HG03280 (cell line): ENCODE measurements around the gene H2AZ2.

Experiments
- ATAC-seq: cut with Tn5 transposase; IDR thresholded peaks from one replicate; pipeline ENCODE4 v1.9.1; 2021; ENCODE audit warnings: mild to moderate bottlenecking, moderate library complexity; ENCODE audit not compliant: unreplicated experiment

Gene H2AZ2

DNA sequence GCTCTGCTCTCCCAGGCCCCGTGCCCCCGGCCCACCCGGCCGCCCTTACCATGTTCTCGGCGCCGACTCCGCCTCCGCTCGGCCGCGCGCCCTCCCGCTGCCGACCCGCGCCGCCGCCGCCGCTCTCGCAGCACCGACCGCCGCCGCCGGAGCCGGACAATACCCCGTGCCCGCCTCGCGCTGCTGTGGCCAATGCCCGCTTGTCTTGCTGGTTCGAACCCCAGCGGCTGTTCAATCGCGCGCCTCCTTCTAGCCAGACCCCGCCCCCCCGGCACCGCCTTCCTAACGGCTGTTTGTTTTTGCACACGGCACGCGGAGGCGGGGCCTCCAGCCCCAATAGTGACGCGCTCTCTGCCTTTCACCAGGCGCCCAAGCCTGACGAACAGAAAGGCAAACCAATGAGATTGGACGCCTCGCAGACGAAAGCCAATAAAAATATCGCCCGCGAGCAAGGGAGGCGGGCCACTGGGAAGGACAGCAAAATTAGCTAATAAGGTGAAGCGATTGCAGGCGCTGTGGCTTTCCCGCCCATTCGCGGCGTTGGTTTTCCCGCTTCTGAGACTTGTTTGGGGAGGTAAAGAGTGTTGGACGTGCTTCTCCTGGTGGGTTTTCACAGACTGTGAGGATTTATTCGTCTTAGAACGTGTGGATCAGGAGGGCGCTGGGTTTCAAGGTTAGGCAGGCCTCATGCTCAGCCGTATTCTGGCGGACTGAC, at the start of gene H2AZ2:
Gene H2AZ2, minus strand, starts transcription at position 168 of the 715 bp plus-strand sequence. Its CDS starts 116 bp downstream, at position 52.
- ATAC-seq: peak; percentile 85

DNA sequence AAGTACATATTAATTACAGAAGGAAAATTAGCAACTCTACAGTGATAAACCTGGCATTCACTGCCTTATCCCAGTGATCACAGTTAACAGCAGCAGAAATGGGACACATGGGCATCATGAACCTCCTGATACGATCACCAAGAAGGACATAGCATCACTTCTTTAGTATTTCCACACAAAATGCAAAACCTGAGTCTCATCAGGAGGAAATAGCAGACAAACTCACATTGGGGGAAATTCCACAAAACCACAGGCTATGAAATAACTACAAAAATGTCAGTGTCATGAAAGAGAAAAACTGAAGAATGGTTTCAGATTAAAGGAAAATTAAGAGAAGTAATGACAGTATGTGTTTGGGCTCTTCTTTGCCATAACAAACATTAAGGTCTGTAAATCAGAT, 49.4 kb upstream of the H2AZ2 start:
- no peak for ATAC-seq

DNA sequence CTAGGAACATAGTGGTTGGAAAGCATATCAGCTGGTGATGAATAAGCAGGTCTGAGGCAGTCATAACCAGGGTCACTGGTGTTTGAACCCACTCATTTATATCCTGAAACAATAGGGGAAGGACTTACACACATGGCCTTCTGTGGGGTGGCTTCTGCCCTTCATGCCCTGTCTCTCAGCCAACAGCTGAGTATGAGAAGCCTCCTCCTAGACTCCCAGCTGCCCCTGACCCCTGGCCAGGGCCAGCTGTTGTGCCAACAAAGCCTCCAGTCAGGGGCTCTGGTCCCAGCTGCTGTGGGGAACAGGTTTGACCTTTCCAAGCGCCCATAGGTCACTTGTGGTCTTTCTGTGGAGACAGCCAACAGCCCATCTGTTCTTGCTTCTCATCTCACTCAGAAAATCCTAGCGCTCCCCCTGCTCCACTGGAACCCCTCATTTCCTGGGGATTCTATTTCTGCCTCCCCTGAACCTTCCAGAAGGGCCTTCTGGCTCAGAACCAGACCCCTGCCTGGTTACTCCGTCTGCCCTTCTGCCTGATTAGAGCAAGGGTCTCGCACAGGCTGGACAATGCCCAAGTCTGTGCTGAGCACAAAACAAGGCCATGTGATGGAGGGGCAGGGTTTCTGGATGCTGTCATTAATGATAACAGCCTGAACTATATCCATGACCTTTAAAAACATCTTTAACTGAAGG, 47.1 kb upstream of the H2AZ2 start:
- no peak for ATAC-seq

DNA sequence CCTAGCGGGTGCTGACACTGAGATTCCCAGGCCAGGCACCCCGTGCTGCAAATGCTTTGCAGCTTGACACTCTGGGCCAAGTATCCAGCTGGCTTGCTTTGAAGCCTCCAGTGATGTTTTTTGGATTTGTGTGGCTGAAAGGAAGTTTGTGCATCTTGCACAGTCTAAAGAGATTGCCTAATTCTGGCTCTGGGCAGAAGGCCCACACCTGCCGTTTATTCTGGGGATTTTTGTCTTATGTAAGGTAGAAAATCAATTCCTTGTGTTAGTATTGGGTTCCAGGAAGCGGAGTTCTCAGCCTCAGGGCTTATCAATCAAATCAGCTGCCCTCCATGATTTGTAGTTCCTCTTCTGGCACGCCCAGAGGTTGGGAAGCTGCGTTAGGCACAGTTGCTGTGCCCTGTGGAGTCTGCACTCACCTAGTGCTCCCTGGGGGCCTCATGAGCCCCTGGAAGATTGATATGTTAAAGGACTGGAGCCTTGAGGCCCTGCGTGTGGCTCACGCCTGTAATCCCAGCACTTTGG, 45.9 kb upstream of the H2AZ2 start:
- no peak for ATAC-seq

DNA sequence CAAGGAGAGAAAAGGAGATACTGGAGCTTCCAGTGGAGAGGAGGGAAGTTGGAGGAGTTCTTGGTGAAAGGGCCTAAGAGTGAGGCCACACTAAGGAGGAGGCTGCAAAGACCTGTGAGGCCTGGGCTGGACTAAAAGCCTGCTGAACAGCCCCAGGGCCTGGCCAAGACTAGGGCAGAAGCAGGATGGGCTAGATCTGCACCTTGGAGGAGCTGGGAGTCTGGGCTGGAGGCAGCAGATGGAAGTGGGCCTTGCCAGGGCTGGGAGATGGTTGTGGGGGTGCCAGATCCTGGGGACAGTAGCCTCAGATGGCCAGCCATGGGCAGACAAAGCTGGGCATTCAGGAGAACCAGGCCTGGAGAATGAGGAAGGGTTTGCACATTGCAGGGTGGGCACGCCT, 43.9 kb upstream of the H2AZ2 start:
- ATAC-seq: no peak

DNA sequence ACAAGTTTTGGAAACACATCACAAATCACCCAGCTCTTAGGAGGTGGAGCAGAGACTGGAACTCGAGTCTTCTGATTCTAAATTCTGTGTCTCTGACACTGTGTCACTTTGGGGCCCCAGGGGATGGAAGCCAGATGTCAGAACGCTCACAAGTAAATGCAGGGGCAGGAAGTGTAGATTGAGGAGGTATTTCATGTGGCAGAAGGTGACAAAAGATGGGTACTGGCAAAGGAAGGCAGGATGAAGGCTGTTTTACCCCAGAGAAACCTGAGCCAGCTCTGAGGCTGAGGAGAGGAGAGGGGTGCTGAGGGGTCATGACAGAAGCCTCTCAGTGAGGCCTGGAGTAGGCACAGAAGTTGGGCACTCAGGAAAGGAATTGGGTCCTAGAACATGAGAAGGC, 43.5 kb upstream of the H2AZ2 start:
- ATAC-seq: no peak

DNA sequence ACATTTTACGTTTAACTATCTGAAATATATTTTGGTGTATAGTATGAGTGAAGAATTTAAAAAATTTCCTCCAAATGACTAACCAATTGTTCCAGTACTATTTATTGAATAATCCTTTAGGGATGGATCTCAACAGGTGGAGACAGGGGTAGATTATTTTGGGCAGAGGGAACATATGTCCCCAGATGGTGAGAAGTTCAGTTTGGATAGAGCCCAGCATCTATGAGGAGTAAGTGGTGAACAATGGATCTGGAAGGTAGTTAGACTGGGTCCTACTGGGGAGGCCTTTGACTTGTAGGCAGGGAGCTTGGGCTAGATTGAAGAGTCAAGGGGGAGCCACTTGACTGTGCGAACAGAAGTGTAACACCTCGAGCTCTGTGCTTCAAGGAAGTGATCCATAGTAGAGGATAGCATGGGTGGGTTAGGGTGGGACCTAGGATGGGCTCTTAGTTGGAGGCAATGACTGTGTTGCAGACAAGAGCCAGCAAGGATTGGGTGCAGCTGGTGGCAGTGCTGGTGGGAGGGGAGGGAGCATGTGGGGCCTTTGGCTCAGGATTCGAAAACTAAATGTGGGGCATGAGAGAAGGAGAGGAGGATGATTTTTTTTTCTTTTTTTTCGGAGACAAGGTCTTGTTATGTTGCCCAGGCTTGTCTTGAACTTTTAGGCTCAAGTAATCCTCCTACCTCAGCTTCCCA, 41.3 kb upstream of the H2AZ2 start:
- ATAC-seq: no peak

DNA sequence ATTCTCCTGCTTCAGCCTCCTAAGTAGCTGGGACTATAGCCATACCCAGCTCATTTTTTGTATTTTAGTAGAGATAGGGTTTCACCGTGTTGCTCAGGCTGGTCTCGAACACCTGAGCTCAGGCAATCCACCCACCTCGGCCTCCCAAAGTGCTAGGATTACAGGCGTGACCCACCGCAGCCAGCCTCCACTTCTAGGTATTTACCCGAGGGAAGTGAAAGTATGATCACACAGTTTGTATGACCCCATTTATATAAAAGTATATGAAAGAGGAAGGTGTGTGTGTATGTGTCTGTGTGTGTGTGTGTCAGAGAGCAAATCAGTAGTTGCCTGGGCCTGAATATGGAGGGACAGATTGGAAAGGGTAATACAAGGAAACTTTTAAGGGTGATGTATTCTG, 39.4 kb upstream of the H2AZ2 start:
- no peak for ATAC-seq

DNA sequence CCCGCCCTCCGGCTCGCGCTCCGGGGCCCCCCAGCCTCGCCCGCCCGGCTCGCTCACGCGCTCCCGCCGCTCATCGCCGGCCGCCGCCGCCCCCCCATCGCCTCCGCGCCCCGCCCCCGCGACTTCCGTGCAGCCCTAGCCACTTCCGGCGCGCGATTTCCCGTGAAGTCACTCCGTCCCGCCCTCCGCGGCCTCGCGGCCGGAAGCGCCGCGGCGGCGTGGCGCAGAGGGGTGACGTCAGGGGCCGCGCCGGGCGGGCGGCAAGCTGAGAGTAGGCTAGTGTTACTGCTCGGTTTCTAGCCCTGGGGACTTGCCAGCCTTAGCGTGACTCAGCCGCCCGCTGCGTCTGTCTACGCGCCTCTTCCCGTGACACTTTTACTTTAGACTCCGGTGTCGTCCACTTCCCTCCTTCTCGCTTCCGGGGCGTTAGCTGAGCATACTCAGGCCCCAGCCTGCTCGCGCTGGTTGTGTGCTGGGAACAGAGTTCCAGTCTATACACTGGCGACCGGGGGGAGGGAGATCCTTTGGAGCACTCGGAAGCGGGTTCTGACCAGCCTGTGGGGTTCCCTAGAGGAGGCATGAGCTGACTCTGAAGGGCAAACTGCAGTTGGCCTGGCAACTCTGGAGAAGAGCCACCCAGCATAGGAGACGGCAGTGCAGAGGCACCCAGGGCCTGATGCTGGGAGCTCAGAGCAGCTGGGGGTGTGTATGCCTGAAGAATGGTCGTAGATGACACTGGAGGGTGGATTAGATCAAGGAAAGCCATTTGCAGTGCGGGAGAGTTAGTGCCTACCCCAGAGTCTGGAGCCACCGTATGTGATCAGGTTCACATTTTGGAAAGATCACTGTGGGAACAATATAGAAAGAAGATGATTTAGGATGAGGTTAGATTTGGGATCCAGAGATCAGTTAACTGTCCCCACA, 37.8 kb upstream of the H2AZ2 start, which contains the start of gene PURB:
Gene PURB, minus strand, starts transcription at position 137 of the 924 bp plus-strand sequence. CDS start 182 bp downstream, outside the sequence.
- peak; percentile 85 for ATAC-seq

DNA sequence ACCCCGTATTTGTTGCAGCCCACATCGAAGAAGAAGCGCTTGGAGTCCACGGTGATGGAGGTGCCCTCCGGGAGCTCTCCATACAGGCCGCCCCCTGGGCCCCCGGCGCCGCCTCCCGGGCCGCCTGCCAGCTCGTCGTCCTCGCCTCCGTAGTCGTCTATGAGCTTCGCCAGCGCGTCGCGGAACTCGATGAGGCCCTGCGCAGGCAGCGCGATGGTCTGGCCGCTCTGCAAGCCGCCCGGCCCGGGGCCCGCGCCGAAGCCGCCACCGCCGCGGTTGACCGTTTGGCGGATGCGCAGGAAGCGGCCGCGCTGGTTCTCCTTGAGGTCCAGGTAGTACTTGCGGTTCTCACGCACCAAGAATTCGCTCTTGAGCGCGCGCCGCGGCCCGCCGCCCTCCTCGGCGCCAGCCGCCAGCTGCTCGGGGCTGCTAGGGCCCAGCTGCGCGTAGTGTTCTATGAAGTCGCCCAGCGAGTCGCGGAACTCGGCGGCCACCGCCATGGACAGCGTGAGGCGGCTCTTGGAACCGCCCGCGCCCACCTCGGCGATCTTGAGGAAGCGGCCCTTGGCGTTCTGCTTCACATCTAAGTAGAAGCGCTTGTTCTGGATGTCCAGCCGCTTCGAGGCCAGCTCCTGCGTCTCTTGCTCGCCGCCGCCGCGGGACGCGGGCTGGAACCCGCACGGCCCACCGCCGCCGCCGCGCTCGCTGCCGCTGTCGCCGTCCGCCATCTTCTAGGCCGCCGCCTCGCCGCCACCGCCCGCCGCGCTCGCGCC, 36.9 kb upstream of the H2AZ2 start:
- peak; percentile 28 for ATAC-seq

DNA sequence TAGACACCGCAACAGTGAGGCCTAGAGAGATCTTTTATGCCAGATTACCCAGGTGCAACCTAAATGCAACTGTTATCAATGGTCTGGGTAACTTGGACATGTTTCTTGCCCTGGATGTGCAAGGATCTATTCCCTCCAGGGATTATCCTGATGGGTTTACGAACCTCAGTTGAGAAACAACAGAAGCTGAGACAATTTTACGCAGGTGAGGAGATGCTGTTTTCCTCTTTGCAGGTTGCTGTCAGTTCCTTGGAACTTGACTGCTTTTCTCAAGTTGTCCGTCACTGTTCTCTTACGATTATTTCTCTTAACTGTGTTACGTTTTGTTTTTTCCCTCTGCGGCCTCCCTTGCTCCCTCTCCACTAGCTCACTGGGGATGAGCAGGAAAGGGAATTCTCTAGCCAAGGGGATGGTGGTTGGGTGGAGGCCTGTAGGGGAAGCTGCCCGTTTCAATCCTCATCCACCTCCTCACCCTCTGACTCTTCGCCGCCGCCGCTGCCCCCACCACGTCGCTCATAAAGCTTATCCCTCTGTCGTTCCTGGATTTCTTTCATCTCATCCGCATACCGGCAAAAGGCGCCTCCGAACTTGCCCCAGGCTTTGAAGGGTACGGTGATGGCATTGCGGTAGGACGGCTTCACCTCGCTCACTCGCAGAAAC, 36.2 kb upstream of the H2AZ2 start:
- ATAC-seq: no peak

DNA sequence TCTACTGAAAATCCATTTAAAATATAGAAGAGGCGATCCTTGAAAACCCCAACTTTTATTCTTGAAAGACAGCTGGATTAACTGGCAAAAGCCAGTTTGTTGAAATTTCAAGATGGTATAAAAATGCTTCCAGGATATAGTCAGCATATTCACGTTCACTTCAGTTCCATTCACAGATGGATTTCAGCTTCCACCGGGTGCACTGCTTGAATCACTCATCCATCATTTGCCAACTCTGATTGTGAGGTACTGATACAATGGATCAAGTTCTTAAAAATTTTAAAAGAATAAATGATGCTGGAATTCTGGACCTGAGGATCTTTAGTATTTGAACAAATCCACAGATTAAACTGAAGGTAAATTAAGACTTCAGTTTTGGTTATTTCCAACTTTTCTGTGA, 35.0 kb upstream of the H2AZ2 start:
- ATAC-seq: no peak

DNA sequence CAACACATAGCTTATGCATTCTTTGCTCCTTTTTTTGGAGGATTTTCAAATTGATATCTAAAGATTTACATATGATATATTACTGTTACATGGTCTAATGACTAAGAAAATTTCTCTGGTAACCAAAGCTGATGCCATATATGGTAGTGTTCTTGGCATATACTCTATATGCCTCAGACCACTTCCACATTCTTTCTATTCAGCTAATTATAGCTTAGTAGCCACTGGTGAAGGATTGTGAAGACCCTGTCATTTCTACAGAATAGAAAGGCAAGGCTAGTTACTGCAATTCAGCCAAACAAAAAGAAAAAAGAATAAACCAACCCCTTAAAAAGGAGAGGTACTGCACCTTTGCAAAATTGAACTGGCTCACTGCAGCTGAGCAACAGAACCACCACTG, 33.7 kb upstream of the H2AZ2 start:
- ATAC-seq: no peak

DNA sequence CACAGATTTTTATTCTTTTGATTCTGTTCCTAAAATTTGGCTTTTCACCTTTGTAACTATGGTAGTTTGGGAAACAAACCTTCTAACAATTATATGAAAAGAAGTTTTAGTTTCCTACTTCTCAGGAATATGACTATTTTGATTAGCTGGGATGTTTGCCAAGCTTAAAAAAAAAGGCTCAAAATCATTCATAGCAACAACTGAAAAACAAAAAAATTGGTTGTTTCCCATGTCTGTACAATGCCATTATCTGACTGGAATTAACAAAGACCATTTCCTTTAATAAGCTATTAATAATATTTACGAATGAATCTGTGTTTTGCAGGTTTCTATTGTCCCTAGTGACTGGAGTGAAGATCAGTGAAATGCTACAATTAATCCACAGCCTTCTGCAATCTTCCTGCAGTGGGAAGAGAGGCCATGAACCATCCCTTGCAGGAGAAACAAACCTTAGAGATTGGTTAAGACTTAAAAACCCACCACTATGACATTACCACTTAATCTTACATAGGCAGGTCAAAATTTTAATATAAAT, 33.2 kb upstream of the H2AZ2 start:
- no peak for ATAC-seq

DNA sequence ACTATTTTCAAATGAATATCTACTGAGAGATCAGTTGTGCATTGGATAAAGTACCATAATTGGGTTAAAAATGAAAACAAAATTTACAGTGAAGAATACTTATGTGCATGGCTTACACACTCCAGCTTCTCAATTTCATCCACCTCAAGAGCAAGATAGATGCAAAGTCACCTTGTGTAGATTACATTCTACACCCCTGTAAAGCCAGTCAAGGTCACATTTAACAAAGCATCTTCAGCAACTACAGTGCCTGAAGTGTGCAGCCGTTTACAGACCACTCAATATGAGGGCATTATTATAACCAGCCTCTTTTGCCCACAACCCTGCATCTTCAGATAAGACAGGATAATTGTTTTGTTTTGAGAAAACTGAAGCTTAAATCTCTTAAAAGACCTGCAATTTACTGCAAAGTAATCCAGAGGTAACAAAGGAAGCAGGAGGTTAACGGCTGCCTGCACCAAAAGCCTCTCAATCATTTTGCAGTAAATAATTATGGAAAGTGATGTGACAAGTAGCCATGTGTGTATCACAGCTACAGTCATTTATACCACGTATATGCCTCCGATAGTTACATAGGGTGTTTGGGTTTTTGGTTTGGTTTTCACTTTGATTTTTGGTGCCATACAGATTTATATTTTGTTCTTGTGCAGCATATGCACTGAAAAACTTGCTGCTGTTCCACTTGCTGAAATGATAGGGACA, 32.6 kb upstream of the H2AZ2 start:
- ATAC-seq: no peak

DNA sequence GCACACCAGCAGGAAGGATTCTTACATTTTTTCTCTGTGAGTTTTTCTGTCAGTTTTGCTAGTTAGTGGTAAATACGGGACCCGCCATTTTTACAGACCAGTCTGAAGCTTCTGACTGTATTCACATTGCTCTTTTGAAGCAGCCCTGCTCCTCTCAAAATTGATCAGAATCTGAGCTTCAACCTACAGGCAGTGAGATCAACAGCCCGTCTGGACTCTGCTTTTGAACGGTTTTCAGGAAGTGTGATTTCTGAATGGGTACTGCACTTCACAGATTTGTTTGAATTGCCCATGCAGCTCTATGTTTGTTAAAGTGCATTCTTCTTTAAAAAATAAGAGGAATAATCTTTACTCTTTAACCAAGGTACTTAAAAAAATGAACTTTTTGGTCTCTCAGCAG, 28.5 kb upstream of the H2AZ2 start:
- ATAC-seq: no peak

DNA sequence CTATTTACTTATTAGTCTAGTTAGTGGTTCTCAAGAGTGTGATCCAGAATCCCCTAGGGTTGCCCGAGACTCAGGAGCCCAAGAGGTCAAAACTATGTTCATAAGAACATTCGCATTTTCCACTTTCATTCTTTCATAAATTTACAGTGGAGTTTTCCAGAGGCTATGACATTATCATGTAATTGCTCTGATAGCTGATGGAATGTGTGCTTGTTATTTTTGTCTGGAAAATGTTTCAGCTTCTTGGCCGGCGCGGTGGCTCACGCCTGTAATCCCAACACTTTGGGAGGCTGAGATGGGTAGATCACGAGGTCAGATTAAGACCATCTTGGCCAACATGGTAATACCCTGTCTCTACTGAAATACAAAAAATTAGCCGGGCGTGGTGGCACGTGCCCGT, 27.4 kb upstream of the H2AZ2 start:
- ATAC-seq: no peak

DNA sequence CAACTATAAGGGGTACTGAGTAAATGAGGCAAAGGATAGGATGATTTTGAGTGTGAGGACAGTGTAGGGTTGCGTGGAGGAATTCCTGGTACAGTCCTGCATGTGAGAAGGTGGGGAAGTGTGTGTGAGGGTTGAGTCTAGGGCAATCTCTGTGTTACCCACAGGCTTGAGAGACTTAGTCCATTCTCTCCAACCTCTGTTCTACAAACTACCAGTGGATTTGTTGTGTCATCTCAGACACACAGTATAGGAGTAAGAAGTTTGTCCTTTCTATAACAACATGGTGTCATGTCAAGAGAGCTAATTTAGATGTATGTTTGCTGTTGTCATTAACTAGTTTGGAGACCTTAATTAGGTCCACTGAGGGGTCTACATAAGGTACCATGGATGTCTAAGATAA, 24.9 kb upstream of the H2AZ2 start:
- ATAC-seq: no peak
